ENCODE data around the gene MAFB.

- no peak for TF ChIP-seq CTCF (IDR thresholded peaks at IDR 0.05)
- no peak for TF ChIP-seq REST (IDR thresholded peaks at IDR 0.05; ENCODE audit: low read depth, low read length)
- TF ChIP-seq TCF12 (IDR thresholded peaks at IDR 0.05) = no peak
- TF ChIP-seq MAX (IDR thresholded peaks at IDR 0.05; ENCODE audit: low read depth) = no peak
- TF ChIP-seq POLR2AphosphoS5 (IDR thresholded peaks at IDR 0.05; ENCODE audit: low read depth, low read length) = no peak
- no peak for TF ChIP-seq FOSL2 (IDR thresholded peaks at IDR 0.05; ENCODE audit: borderline replicate concordance, low read depth)
- no peak for TF ChIP-seq YY1 (IDR thresholded peaks at IDR 0.05; ENCODE audit: low read depth)
- TF ChIP-seq RAD21 (IDR thresholded peaks at IDR 0.05; ENCODE audit: low read length) = no peak
Observed at GRCh38 chr20:40726776-40727175, 37.7 kb upstream of the MAFB start.
